COR-L47 (cell line): ENCODE results near the gene C2CD2.

Experiments used
- DNase-seq: peaks from one replicate; lab custom pipeline; 2025; lab: John Stamatoyannopoulos, UW

Gene C2CD2

DNA sequence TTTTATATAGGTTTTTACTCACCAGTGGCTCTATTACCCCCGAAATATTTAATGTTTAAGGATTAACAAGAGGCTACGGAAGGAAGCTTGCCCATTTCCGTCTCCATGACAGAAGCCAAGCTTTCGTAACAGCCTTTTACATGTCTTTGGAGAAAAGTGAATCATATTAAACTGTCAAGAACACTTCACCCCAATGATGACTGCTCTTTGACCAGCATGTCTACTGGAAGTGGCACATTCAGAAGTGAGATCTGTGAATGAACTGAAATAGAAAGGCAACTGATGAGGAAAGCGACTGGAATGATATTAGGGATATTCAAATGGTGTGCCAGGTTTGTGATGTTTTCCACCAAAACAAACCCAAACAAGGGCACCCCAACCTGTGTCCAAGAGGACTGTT lies 66.2 kb downstream of the C2CD2 start:
- DNase-seq, result no peak

DNA sequence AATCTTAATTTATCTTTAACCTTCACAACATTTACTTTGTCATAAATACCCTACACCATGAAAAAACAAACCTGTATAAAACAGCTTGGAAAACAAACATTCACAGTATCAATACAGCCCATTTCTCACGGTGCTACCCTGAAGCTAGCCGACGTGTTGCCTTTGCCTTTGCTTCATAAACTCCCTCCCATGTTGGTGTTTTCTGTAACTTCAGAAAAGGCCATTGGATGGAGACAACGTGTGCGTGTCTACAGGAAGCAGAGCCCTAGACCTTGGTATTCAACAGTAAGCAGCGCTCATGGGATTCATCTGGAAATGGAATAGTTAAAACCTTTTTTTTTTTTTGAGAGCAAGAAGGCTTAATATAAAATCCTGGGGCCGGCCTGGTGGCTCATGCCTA lies 67.5 kb downstream of the C2CD2 start:
- DNase-seq, result no peak

- DNase-seq, result no peak
Measured at GRCh38 chr21:41885341-41886024, 68.3 kb downstream of the C2CD2 start.

- no peak for DNase-seq
Measured at GRCh38 chr21:41884501-41885030, 69.3 kb downstream of the C2CD2 start.

GRCh38 chr21:41883582-41883981 lies 70.2 kb downstream of the C2CD2 start:
- no peak for DNase-seq

DNA sequence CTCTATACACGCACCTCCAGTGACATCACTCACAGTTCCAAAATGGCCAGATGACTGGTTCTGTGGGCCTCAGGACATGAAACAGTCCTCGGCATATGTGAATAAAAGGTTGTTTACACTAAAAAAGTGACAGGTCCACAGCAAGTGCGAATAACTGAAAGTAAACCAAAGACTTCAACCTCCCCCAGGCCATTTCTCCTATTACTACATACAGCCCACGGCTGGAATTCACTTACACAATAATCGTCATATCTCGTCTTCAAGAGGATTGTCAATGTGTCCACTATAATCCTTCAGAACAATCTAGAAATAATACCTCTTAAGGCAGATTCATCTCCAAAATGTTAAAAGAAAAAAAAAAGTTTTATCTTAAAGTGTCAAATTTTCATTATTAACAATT lies 72.8 kb downstream of the C2CD2 start:
- DNase-seq, result no peak

DNA sequence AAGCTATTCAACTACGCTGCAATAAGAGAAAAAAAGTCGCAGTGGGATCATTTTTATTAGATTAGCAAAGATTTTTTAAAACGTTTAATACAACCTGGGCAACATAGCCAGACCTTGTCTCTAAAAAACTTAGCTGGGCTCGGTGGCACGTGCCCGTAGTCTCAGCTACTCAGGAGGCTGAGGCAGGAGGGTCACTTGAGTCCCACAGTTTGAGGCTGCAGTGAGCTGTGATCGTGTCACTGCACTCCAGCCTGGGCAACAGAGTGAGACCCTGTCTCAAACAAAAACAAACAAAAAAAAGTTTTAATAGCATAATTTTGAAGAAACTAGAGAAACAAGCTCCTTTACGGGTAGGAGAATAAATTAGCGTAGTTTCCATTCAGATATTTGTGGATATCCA lies 73.7 kb downstream of the C2CD2 start:
- DNase-seq, result no peak

- peak; percentile 83 for DNase-seq
Measured at GRCh38 chr21:41879190-41879998, 74.4 kb downstream of the C2CD2 start, which contains the start of gene PRDM15. TSS of gene PRDM15 (minus strand) at chr21:41879344. CDS start at chr21:41860363, 18,981 bp downstream.

DNA sequence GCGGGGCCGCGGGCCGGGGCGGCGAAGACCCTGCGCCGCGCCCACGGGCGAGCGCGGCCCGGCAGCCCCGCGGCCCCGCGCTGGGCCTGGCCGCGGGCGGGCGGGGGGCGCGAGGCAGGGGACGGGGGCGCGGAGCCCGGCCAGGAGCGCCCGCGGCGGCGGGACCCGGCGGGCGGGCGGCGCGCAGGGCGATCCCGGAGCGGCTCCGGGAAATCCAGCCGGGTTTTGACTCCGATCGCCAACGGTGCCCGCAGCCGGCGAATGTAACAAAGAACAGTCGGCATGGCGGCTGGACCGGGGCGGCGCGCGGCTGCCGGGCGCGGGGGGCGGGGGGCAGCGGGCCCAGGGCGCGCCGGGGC lies 75.0 kb downstream of the C2CD2 start:
- DNase-seq, result peak; percentile 72

DNA sequence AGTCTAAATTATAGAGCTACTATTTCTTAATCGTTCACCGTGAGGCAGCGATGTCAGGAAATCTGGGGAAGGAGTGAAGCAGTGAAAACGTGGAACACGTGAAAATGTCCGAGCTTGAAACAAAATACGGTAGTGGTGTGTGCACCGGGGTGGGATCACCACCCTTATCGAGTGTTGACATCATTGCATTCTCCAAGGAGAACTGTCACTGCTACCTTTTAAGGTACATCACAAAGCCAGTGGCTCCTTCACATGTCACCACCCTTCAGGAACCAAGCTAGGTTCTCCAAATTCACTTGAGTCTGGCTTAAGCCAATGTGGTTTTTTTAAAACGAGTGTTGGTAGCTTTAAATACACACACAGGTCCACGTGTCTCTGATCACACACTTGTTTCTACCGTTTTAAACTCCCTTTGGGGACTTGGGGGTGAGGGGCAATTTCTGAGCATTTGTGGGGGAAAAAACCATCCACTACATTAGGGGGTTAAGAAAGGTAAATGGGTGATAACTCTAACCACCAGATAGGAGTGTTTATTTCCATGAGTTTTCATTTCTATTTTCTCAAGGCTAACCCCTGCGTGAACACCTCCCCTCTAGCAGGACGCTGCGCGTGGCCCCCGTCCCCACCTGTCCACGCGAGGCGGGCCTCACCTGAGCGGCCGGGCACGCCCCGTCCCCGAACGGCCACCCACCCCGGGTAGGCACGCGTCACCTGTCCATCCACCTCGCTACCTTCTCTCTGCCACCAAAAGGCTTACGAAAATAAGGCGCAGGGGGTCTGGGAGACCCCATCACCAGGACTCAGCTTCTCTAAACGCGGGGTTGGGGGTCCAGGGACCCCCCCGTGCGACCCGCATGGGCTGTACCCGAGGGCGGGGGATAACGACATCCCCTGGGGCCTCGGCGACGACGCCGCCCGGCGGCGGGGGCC lies 75.7 kb downstream of the C2CD2 start:
- peak; percentile 38 for DNase-seq

DNA sequence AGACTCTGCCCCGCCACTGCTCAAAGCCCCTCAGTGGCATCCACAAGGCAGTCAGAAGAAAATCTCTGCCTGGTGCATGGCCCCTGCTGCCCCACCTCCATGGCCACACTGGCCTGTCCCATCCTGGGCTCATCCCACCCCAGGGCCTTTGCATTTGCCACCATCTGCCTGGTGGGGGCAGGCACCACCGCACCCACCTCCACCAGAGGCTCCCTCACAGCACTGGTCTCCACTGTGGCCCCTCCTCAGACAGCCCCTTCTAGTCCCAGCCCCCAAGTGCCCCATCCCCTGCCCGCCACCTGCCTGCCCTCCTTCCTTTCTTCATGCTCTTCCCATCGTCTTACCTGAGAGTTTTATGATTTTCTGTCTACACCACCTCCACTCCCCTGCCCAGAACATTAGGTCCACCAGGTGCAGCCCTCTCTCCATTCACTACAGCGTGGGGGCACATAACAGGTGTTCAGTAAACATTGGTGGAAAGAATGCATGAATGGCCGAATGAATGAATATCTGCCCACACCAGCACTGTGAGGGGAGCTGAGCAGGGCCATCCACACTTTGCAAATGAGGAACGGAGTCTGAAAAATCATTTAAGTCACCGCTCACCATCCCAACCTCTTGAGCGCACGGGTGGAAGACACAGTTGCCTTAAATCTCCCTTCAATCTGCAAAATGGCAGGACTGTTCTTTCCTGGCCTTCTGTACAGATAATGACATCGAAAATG lies 76.7 kb downstream of the C2CD2 start:
- no peak for DNase-seq

GRCh38 chr21:41876396-41876795 lies 77.4 kb downstream of the C2CD2 start:
- DNase-seq, result no peak

GRCh38 chr21:41875086-41875485 lies 78.7 kb downstream of the C2CD2 start:
- no peak for DNase-seq

DNA sequence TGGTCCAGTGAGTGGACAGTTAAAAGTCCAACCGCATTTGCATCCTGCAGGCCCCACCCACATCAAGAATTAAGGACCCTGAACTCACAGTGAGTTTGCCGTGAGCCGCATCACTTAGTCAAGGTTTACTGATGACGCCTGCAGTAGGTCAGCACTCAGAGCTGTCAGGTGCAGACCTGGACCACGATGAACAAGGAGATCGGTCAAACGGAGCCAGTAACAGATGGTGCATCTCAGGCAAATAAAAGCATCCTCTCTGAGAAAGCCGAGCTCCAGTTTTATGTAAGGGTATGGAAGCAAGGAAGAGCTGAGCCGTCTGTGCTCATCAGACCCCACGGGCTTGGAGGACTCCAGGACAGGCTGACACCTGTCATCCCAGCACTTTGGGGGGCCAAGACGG lies 79.2 kb downstream of the C2CD2 start:
- DNase-seq, result no peak

- no peak for DNase-seq
Measured at GRCh38 chr21:41873426-41873825, 80.4 kb downstream of the C2CD2 start.

DNA sequence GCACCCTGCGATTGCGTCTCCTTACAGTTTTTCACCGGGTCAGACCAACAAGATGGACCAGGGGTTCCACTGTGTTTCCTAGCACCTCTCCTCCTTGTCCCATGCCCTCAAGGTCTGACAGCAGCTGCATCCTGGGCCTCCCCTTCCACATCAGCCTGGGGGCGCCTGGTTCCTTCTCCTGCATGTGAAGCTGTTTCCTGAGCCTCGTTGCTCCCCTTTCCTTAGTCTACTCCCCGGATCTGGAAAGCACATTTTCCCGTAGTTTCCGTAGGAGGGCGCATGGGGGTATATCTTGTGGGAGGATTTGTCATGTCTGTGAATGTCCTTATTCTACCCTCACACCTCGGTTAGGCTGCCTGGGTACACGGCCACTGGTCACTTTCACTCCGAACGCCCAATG lies 80.8 kb downstream of the C2CD2 start:
- no peak for DNase-seq

DNA sequence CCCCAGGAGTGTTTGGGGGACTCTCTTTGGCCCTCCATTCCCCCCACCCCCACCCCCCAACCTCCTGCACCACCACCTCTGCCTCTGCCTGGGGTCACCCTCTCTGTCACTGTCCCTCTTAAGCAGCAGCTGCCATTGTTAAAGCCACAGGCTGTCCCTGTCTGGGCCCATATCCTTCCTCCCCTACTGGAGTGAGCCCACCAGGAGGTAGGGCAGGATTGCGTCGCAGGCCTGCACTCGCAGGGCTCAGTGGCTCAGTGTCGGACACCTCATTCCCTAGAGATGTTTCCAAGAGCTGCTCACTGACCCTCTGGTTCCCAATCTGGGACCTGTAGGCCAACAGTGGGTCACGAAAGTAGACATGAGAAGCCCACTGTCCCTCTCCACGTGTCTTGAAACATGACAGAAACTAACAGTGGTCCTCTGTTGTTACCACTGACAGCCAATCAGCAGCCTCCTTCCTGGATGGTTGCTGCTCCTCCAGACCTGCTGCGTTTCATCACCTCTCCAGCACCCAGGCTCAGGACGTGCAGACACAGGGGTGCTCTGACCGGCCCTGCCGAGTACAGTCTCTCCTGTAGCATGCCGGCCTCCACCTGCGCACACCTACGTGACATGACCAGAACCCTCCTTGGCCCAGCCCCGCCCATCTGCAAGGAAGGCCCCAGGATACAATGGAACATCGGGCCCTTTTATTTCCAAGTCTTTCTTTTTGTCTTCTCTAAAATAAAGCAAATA lies 82.4 kb downstream of the C2CD2 start:
- DNase-seq, result no peak

- DNase-seq, result no peak
Measured at GRCh38 chr21:41869771-41870170, 84.0 kb downstream of the C2CD2 start.

GRCh38 chr21:41868062-41868710 lies 85.6 kb downstream of the C2CD2 start:
- no peak for DNase-seq

DNA sequence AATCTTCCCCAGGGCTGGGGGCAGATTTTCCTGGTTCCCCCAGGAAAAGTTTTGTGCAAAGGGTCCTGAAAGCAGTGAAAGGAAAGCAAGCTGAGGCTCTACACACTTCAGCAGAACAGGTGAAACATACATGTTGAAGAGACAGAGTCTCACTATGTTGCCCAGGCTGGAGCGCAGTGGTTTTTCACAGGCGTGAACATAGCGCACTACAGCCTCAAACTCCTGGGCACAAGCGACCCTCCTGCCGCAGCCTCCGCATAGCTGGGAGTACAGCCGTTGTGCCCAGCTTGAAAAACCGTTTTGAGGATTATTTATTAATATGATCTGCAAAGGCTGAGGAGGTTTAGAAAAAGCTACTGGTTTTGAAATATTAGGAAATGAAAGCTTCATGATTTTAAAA lies 86.5 kb downstream of the C2CD2 start:
- DNase-seq, result no peak
